Calu3 (cell line): ENCODE measurements around the gene ZNF213. TPM values are rescaled to one million over a fixed set of nuclear protein-coding genes. Genes with fewer than 3 reads are reported as not detected.

Source experiments
- BruUV-seq: library from RNA; stranded (reverse); fragments of 400-500 nt; replicated peaks from 2 replicates; lab custom pipeline; 2021; lab: Mats Ljungman, UMichigan
- CTCF ChIA-PET: fragments of 300-600 bp; sonication (Branson Sonifier 250); formaldehyde crosslinking; loops from one replicate; lab custom pipeline; 2022; ENCODE audit warnings: antibody characterized with exemption; lab: Charles Lee
- DNase-seq: peaks from one replicate; pipeline ENCODE4 v3.0.0; 2022
- H3K27ac Mint-ChIP-seq: one replicate; pipeline ENCODE4 v1.8.0; 2022; ENCODE audit warnings: mixed read lengths; ENCODE audit not compliant: unreplicated experiment
- H3K27me3 Mint-ChIP-seq: one replicate; pipeline ENCODE4 v1.8.0; 2022; ENCODE audit warnings: mixed read lengths; ENCODE audit not compliant: unreplicated experiment
- H3K36me3 Mint-ChIP-seq: one replicate; pipeline ENCODE4 v1.8.0; 2022; ENCODE audit warnings: mild to moderate bottlenecking, moderate library complexity, mixed read lengths; ENCODE audit not compliant: insufficient read depth, unreplicated experiment
- H3K4me1 Mint-ChIP-seq: one replicate; pipeline ENCODE4 v1.8.0; 2022; ENCODE audit warnings: mild to moderate bottlenecking, low read depth, mixed read lengths; ENCODE audit not compliant: unreplicated experiment
- H3K4me3 Mint-ChIP-seq: one replicate; pipeline ENCODE4 v1.8.0; 2022; ENCODE audit warnings: mild to moderate bottlenecking, low read depth, moderate library complexity, mixed read lengths; ENCODE audit not compliant: unreplicated experiment
- H3K9me3 Mint-ChIP-seq: one replicate; pipeline ENCODE4 v1.8.0; 2022; ENCODE audit warnings: low read depth, mixed read lengths; ENCODE audit not compliant: unreplicated experiment
- CTCF ChIP-seq: fragments of 200-600 bp; IDR thresholded peaks from one replicate; pipeline ENCODE4 v1.8.0; 2022; ENCODE audit warnings: antibody characterized with exemption; ENCODE audit not compliant: unreplicated experiment
- intact Hi-C: fragments of 100-400 bp; cut with micrococcal nuclease; formaldehyde crosslinking; loops from one replicate; pipeline ENCODE4 v1.10.0; 2022; ENCODE audit not compliant: unreplicated experiment
- total RNA-seq: library from RNA; stranded (reverse); gene quantifications from 2 replicates; pipeline ENCODE4 v1.2.3, GENCODE V29; 2022

Gene ZNF213
- total RNA-seq, 1 experiment from 2014 or later: 11.8 TPM

GRCh38 chr16:3171855-3172593 is 37.2 kb downstream of the ZNF213 start:
- H3K9me3 Mint-ChIP-seq: no peaks in the 10 kb centered on the region
- H3K4me1 Mint-ChIP-seq: peaks cover 28% of the 10 kb centered on the region
- H3K36me3 Mint-ChIP-seq: peaks cover 37% of the 10 kb centered on the region
- peak; percentile 66 for DNase-seq
- TSS peak; percentile 100 for BruUV-seq
- H3K27ac Mint-ChIP-seq: peak overlapping the region; percentile 78
- H3K27me3 Mint-ChIP-seq: peaks cover 80% of the 10 kb centered on the region
- no peak for TF ChIP-seq CTCF
- peak overlapping the region; percentile 54 for H3K4me3 Mint-ChIP-seq
- intact Hi-C loops: no loop called here
- CTCF ChIA-PET: interaction anchor here (0.5 to 1.8 kb wide), 6 partner anchors 19 to 1101 kb away, joined by 3 to 12 read pairs (median 3); no protein-coding TSS in a partner anchor

- H3K9me3 Mint-ChIP-seq: no peaks in the 10 kb centered on the region
- peak overlapping the region; percentile 33 for H3K4me3 Mint-ChIP-seq
- H3K36me3 Mint-ChIP-seq: peaks cover 37% of the 10 kb centered on the region
- H3K27me3 Mint-ChIP-seq: peaks cover 87% of the 10 kb centered on the region
- no TSS peak for BruUV-seq
- peaks cover 28% of the 10 kb centered on the region for H3K4me1 Mint-ChIP-seq
- DNase-seq: peak; percentile 43
- H3K27ac Mint-ChIP-seq: no peak overlapping the region
- CTCF ChIA-PET: interaction anchor here (0.6 to 1.3 kb wide), 3 partner anchors 13 to 114 kb away, joined by 3 to 5 read pairs (median 3); no protein-coding TSS in a partner anchor
- intact Hi-C loops: no loop called here
- TF ChIP-seq CTCF: peak; percentile 63
These were observed 39.2 kb downstream of the ZNF213 start for GRCh38 chr16:3173892-3174617.

GRCh38 chr16:3174618-3175148 is 39.9 kb downstream of the ZNF213 start:
- peaks cover 28% of the 10 kb centered on the region for H3K4me1 Mint-ChIP-seq
- peak overlapping the region; percentile 33 for H3K4me3 Mint-ChIP-seq
- no peak for TF ChIP-seq CTCF
- no peak for DNase-seq
- BruUV-seq: no TSS peak
- intact Hi-C loops: no loop called here
- peaks cover 37% of the 10 kb centered on the region for H3K36me3 Mint-ChIP-seq
- CTCF ChIA-PET: interaction anchor here (0.6 to 1.3 kb wide), 3 partner anchors 14 to 115 kb away, joined by 3 to 5 read pairs (median 3); no protein-coding TSS in a partner anchor
- no peaks in the 10 kb centered on the region for H3K9me3 Mint-ChIP-seq
- H3K27me3 Mint-ChIP-seq: peaks cover 87% of the 10 kb centered on the region
- no peak overlapping the region for H3K27ac Mint-ChIP-seq
